ENCODE results near the gene ST8SIA5.

- TF ChIP-seq EZH2 (IDR thresholded peaks at IDR 0.05; ENCODE audit: insufficient read depth, poor library complexity, severe bottlenecking) (no peak), EZH2phosphoT487 (IDR thresholded peaks at IDR 0.05; ENCODE audit: insufficient read depth, low read depth) (no peak)
Measured at GRCh38 chr18:46696702-46697101, 60.2 kb downstream of the ST8SIA5 start.

Data from GM23248 (cell line).